Astrocyte of the hippocampus (primary cell): Measurements from ENCODE around the gene SAMD13.

Experiments used
- DNase-seq: peaks from one replicate; pipeline ENCODE4 v3.0.0; 2011; ENCODE audit warnings: low read depth, low spot score

The SAMD13 gene

GRCh38 chr1:84344286-84344685 lies 42.8 kb downstream of the SAMD13 start:
- DNase-seq: no peak

DNA sequence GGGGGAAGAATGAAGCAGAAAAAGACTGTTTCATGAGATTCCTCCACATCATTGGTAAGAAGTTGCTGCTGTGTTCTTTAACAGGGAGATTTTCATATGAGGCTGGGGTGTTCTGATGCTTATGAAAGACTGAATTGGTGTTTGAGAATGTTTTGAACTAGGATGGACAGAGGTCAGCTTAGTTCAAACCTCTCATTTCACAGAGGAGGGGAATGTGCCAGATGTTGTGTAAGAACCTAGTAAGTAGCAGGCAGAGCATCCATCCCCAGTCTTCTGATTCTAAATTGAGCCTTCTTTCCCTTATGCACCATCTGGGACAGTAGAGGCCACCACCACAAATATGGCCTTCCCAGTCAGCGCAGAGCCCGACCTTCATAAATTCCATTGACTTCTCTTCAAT lies 43.7 kb downstream of the SAMD13 start:
- DNase-seq: no peak

DNA sequence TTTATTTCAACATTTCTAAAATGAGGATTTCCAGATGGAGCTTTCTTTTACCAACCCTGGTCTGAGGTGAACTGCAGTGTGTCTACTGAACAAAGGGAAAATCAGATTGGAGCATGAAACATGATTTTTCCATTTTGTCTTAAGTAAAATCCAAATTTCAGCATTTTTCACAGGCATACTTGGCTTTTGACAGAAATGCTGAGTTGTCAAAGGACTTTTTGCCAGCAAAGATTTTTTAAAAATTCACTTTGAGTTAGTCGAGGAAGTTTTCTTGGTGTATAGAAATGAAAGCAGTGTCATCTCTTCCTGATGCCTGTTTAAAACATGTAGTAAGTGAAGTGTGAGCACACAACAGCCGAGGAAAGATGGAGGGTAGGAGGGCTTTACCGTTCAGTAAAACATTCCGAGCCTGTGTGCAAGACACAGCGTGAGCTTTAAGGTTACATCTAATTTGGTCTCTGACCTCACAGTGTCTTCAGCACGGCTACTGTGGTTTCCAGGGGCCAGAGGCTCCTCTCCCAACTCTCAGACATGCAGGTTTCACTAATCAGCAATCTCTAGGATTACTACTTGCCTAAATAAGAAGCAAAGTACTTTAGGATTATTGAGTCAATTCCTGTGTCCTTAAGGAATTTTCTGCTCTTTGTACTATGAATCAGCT lies 45.9 kb downstream of the SAMD13 start:
- no peak for DNase-seq

DNA sequence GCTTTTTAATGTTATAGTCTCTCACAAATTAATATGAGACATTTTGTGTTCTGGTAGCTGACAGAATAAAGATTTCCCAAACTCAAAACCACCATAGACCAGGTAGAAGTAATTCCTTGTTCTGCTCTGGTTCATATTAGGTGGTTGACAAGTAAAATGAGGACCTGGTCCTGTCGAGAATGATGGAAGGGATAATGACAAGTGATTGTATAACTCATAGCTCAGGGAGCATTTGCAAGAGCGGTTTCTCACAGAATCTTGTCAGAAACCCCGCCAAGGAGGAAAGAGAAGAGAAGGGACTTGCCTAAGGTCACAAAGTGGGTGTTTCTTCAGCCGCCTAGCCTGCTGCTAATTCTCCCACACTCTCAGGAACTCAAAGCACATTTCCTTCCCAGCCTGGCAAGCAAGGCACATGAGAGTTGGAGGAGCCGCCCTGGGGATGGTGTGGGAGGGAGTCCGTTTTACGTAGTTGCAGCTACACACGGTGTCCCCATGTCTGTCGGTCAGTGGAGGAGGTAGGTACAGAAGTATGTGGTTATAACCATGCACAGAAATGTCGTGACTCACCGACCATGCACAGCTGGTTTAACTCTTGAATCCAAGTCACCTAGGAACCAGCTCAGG lies 46.5 kb downstream of the SAMD13 start:
- DNase-seq: no peak

- no peak for DNase-seq
These were observed 47.3 kb downstream of the SAMD13 start for GRCh38 chr1:84348759-84349158.

DNA sequence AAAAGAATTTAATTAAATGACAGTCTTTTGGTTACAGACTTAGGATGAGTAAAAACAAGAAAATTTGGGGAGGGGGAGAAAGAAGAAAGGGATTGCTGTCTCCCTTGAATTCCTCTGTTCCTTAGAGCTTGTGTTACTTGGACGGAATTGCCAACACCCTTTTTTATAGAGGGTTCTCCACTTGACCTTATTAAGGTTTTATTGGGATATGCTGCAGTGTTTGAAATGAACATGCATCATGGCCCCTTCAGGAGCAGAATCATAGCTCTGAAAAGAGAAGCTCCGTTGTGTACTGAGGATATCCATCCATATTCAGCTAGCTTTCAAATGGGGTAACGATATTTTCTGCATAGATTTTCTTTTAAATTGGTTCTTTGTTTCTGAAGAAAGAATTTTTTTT lies 48.6 kb downstream of the SAMD13 start:
- no peak for DNase-seq

DNA sequence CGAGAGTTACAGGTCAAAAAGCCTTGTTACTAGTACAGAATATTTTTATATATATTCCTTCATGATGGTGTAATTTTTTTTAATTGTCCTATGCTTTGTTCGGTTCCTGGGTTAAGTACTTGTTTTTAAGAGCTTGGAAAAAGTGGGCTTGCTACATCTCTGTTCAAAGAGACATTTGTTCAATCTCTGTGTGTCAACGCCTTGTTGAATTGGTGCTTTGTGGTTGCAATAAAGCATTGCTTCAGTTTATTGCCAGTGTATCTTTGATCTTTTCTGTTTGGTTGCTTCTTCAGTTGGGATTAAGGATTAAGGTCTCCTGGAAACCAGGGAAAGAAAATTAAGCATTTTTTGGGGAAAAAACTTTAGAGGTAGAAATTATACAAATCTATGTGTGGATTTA lies 49.0 kb downstream of the SAMD13 start:
- DNase-seq: no peak

DNA sequence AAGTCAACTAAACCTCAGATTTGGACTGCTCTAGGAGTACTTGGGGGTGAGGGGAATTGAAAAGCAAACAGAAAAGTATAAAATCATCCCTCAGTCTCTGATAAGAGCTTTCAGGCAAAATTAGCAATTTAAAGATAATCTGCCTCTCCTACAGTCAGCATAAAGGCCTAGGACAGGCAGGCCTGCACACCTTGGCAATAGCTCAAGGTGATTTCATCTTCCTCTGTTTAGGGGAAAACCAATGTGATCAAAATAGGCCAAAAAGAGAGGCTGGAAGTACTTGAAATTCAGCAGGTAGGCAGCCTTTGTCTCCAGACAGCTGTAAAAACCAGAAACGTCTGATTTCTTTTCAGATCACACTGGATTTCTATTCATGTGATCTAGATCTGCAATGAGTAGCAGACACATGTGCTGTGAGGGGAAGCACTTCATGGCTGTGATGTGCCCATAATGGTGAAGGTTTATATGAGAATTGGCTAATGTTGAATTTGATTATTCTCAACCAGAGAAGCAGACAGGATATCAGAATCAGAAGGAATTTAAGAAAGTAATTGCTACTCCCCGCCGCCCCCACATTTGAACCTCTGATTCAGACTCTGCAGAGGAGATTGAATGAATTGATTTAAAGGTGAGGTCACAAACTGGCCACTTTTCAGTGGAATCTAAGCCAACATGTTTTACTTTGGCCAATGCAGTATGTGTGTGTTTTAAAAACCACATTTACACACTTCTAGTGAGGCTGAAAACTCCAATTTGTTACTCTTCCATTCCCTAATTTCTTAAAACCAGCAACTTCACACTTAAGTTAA lies 51.0 kb downstream of the SAMD13 start:
- no peak for DNase-seq

GRCh38 chr1:84353695-84354094 lies 52.2 kb downstream of the SAMD13 start:
- peak; percentile 76 for DNase-seq

GRCh38 chr1:84355556-84355955 lies 54.0 kb downstream of the SAMD13 start:
- DNase-seq: no peak

GRCh38 chr1:84356881-84357280 lies 55.4 kb downstream of the SAMD13 start:
- no peak for DNase-seq

DNA sequence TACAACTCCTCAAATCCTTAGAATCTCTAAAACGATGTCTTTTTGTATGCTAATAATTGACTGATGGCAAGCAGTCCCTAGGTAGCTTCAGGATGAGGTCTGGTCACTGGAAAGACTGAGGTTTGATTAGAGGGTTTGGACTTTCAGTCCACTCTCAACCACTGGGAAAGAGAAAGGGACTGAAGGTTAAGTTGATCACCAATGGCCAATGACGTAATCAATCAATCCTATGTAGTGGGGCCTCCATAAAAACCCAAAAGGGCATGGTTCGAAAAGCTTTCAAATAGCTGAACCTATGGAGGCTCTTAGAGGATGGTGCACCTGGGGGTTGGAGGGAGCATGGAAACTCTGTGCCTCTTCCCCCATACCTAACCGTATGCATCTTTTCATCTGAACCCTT lies 57.2 kb downstream of the SAMD13 start:
- no peak for DNase-seq

DNA sequence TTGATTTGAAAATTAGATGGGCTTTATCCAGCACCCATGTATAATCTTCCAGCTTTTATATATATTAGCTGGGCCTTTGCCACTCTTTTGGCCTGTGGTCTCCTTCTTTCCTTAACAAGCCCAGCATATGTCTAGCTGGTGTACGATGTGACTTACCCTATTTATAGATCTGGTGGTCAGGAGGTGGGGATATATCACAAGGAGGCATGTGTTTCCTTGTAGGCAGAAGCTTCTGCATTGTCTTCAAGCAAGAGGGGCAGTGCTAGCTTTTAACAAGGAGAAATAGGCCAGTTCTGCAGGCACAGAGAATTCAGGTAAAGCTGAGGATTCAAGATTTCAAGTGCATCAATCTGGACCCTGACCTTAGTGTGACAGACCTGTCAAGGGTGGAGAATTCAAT lies 58.8 kb downstream of the SAMD13 start:
- DNase-seq: no peak

DNA sequence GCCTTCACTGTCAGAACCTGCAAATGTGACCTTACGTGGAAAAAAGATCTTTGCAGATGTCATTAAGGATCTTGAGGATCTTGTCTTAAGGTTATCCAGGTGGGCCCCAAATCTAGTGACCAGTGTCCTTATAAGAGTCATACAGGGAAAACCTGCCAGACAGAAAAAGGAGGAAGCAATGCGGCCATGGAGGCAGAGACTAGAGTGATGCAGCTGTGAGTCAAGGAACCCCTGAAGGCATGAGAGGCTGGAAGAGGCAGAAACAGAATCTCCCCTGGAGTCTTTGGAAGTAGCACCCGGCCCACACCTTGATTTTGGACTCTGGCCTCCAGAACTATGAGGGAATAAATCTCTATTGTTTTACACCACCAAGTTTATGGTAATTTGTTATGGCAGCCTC lies 60.3 kb downstream of the SAMD13 start:
- no peak for DNase-seq

DNA sequence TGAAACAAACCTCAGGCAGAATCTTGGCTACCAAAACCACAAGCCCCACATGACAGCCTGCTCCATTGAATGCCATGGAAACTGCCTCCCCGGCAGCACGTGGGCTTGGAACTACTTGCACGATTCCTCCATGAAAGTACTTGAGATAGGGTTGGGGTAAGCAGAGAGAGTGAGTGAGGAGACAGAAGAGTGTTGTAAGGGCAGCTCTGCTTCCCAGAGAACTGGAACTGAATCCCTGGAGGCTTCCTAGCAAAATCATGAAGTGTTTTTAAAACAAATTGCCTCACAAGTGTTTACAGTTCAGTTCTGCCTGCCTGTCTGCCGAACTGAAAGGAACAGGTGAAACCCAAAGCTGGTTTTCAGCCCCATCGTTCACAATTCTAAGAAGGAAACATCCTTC lies 61.5 kb downstream of the SAMD13 start:
- DNase-seq: no peak

- no peak for DNase-seq
These were observed 62.1 kb downstream of the SAMD13 start for GRCh38 chr1:84363622-84364021.

- DNase-seq: peak; percentile 92
These were observed 64.0 kb downstream of the SAMD13 start for GRCh38 chr1:84365225-84366221.

- peak; percentile 61 for DNase-seq
These were observed 65.3 kb downstream of the SAMD13 start for GRCh38 chr1:84366786-84367185.

GRCh38 chr1:84367219-84367618 lies 65.7 kb downstream of the SAMD13 start:
- no peak for DNase-seq

GRCh38 chr1:84368441-84368840 lies 66.9 kb downstream of the SAMD13 start:
- DNase-seq: no peak

GRCh38 chr1:84370266-84370665 lies 68.8 kb downstream of the SAMD13 start:
- DNase-seq: no peak
